ENCODE measurements around the gene POLR1A. TPM values are rescaled to one million over a fixed set of nuclear protein-coding genes. Genes with fewer than 3 reads are reported as not detected.
"Not testable (repeated sequence)": the region's sequence is repeated elsewhere in the genome, so short reads cannot be mapped to it uniquely, and the experiment has no call there.

POLR1A gene
- total RNA-seq, 4 donors from 2014 or later, result 11.8 to 20.2 (median 16.2) TPM

- Histone ChIP-seq H3K36me3 (no peaks in the 10 kb centered on the region), H3K27ac (peak overlapping the region in 1 of 4 donors; percentile 30), H3K4me1 (peaks cover 11 to 62% (median 46%) of the 10 kb centered on the region in 3 donors), H3K27me3 (no peaks in the 10 kb centered on the region), H3K4me3 (no peak overlapping the region), H3K9me3 (no peaks in the 10 kb centered on the region)
- intact Hi-C loops (cut with DNase I), result no loop called here
- TF ChIP-seq, protein P1, sequence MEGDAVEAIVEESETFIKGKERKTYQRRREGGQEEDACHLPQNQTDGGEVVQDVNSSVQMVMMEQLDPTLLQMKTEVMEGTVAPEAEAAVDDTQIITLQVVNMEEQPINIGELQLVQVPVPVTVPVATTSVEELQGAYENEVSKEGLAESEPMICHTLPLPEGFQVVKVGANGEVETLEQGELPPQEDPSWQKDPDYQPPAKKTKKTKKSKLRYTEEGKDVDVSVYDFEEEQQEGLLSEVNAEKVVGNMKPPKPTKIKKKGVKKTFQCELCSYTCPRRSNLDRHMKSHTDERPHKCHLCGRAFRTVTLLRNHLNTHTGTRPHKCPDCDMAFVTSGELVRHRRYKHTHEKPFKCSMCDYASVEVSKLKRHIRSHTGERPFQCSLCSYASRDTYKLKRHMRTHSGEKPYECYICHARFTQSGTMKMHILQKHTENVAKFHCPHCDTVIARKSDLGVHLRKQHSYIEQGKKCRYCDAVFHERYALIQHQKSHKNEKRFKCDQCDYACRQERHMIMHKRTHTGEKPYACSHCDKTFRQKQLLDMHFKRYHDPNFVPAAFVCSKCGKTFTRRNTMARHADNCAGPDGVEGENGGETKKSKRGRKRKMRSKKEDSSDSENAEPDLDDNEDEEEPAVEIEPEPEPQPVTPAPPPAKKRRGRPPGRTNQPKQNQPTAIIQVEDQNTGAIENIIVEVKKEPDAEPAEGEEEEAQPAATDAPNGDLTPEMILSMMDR (IDR thresholded peaks at IDR 0.05), result no peak
- no peak for TF ChIP-seq POLR2A (IDR thresholded peaks at IDR 0.05)
- DNase-seq, result no peak
- WGBS, 2 donors, result 58 to 71% methylated on average over 3 of the region's 3 CpGs
Observed at GRCh38 chr2:85994421-85994777, 111.3 kb downstream of the POLR1A start.

DNA sequence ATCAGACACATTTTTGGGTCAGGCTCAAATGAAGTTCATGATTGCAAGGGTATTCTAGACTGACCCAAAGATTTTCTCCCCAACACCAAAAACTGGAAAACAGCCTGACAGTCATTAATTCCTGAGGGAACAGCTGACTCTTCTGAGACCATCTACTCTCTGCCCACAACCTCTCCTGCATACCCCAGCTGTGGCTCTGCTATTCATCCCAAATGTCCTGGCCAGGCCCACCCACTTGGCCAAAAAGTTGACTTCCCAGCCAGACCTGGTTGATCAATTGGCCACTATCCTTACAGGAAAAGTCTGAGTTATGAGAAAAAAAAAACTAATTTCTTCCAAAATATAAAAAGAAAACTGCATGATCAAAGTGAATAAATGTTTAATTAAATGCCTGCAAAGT is 113.1 kb downstream of the POLR1A start:
- Histone ChIP-seq H3K4me1 (peaks cover 8 to 56% (median 32%) of the 10 kb centered on the region in 3 donors), H3K27me3 (no peaks in the 10 kb centered on the region), H3K4me3 (no peak overlapping the region), H3K36me3 (no peaks in the 10 kb centered on the region), H3K27ac (no peak overlapping the region), H3K9me3 (no peaks in the 10 kb centered on the region)
- intact Hi-C loops (cut with DNase I), result no loop called here
- no peak for DNase-seq
- TF ChIP-seq, protein P1 (IDR thresholded peaks at IDR 0.05), result no peak
- no peak for TF ChIP-seq POLR2A (IDR thresholded peaks at IDR 0.05)

GRCh38 chr2:85992053-85992452 is 113.6 kb downstream of the POLR1A start:
- H3K4me3 ChIP-seq; intact Hi-C loops (cut with DNase I); H3K27me3 ChIP-seq; H3K36me3 ChIP-seq; H3K27ac ChIP-seq; H3K9me3 ChIP-seq; DNase-seq: not testable (repeated sequence)
- H3K4me1 ChIP-seq, result peaks cover 5 to 56% (median 29%) of the 10 kb centered on the region in 3 donors
- WGBS, 2 donors, result 86 to 89% methylated on average over 7 to 8 of the region's 9 CpGs

DNA sequence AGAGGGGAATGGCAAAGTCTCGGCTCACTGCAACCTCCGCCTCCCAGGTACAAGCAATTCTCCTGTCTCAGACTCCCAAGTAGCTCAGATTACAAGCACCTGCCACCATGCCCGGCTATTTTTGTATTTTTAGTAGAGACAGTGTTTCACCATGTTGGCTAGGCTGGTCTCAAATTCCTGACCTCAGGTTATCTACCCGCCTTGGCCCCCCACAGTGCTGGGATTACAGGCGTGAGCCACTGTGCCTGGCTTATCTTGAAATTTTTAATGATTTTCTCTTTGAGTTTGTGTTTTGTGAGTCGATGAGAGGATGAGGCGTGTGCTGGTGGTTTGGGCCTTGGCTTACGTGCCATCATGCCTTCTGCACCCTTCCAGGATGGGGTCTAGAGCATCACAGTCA is 115.6 kb downstream of the POLR1A start:
- DNase-seq, result no peak
- 93 to 94% methylated on average over 7 to 8 of the region's 8 CpGs for WGBS, 2 donors
- intact Hi-C loops (cut with DNase I), result no loop called here

GRCh38 chr2:85989288-85989865 is 116.3 kb downstream of the POLR1A start:
- H3K9me3 ChIP-seq, result no peaks in the 10 kb centered on the region
- no peak for TF ChIP-seq POLR2A (IDR thresholded peaks at IDR 0.05)
- TF ChIP-seq, protein P1 (IDR thresholded peaks at IDR 0.05), result no peak
- no peak for DNase-seq
- intact Hi-C loops (cut with DNase I), result no loop called here
- H3K4me3 ChIP-seq, result no peak overlapping the region
- H3K4me1 ChIP-seq, result peaks cover 0 to 29% (median 10%) of the 10 kb centered on the region in 3 donors
- WGBS, 2 donors, result 77 to 84% methylated on average over 7 of the region's 7 CpGs
- H3K27ac ChIP-seq, result peak overlapping the region in 1 of 4 donors; percentile 69
- no peaks in the 10 kb centered on the region for H3K36me3 ChIP-seq
- H3K27me3 ChIP-seq, result no peaks in the 10 kb centered on the region

More for the DNA sequence above, 115.6 kb downstream of the POLR1A start:
- H3K27me3 ChIP-seq, result no peaks in the 10 kb centered on the region
- no peaks in the 10 kb centered on the region for H3K9me3 ChIP-seq
- TF ChIP-seq, protein P1 (IDR thresholded peaks at IDR 0.05), result no peak
- no peak for TF ChIP-seq POLR2A (IDR thresholded peaks at IDR 0.05)
- no peaks in the 10 kb centered on the region for H3K36me3 ChIP-seq
- peaks cover 0 to 36% (median 13%) of the 10 kb centered on the region in 3 donors for H3K4me1 ChIP-seq
- no peak overlapping the region for H3K27ac ChIP-seq
- H3K4me3 ChIP-seq, result no peak overlapping the region

DNA sequence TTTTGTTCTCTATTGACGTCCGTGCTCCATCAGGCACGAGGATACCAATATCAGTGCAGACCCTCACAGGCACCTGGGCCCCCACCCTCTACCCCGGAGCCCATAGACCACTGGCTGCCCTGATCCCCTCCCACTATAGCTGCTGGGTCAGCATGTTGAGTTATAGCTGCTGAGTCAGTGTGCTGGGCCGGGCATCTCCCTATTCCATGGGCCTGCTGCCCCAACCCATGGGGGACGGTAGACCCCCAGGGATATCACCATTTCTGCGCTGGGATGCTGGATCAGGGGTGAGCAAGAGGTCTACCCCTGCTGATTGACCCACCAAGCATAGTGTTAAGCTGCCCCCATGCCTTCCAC is 116.8 kb downstream of the POLR1A start:
- Histone ChIP-seq H3K9me3 (no peaks in the 10 kb centered on the region), H3K4me3 (no peak overlapping the region), H3K36me3 (no peaks in the 10 kb centered on the region), H3K27me3 (no peaks in the 10 kb centered on the region), H3K4me1 (peaks cover 0 to 24% (median 8%) of the 10 kb centered on the region in 3 donors), H3K27ac (peak overlapping the region in 3 of 4 donors; percentile 34 to 69 (median 60))
- no peak for DNase-seq
- intact Hi-C loops (cut with DNase I), result no loop called here
- TF ChIP-seq POLR2A (IDR thresholded peaks at IDR 0.05), result no peak
- TF ChIP-seq, protein P1 (IDR thresholded peaks at IDR 0.05), result no peak
- WGBS, 2 donors, result 83 to 86% methylated on average over 5 to 7 of the region's 7 CpGs
